Measurements from ENCODE around the gene CYP2R1.

- TF ChIP-seq CTCF (conservative IDR thresholded peaks at IDR 0.05) (no peak), ZFX (IDR thresholded peaks at IDR 0.05) (no peak)
These were observed 20.0 kb downstream of the CYP2R1 start for GRCh38 chr11:14872032-14872431.

Data from C4-2B (cell line).